GM23338 (cell line): Measurements from ENCODE around the gene TFB1M. TPM values are rescaled to one million over a fixed set of nuclear protein-coding genes. Genes with fewer than 3 reads are reported as not detected.
A peak's percentile ranks its signal among the peaks of the same experiment; 100 is the strongest.

Experiments
- ATAC-seq: fragments of 200-7000 bp; cut with Tn5 transposase; 3 replicates; pipeline ENCODE4 v1.9.1; 2020
- DNase-seq: peaks from one replicate; pipeline ENCODE4 v3.0.0-alpha.2; 2015; ENCODE audit warnings: low spot score
- H2AFZ ChIP-seq: fragments of 200-600 bp; sonication (generic); 2 replicates; pipeline ENCODE4 v1.8.0; 2016; ENCODE audit warnings: antibody characterized with exemption, mild to moderate bottlenecking, moderate library complexity
- H3F3A ChIP-seq: fragments of 200-600 bp; sonication (generic); replicated peaks from 2 replicates; pipeline ENCODE4 v1.8.0; 2017; ENCODE audit warnings: antibody characterized with exemption, mixed run types, low read depth
- H3K27ac ChIP-seq: fragments of 200-600 bp; sonication (generic); 2 replicates; pipeline ENCODE4 v1.6.1; 2016; ENCODE audit warnings: low read depth
- H3K27me3 ChIP-seq: fragments of 200-600 bp; sonication (generic); 2 replicates; pipeline ENCODE4 v1.8.0; 2016; ENCODE audit warnings: mild to moderate bottlenecking, mixed run types, moderate library complexity; ENCODE audit not compliant: insufficient read depth
- H3K36me3 ChIP-seq: fragments of 200-600 bp; sonication (generic); 2 replicates; pipeline ENCODE4 v1.8.0; 2016; ENCODE audit warnings: mild to moderate bottlenecking; ENCODE audit not compliant: insufficient read depth
- H3K4me1 ChIP-seq: fragments of 200-600 bp; sonication (generic); 2 replicates; pipeline ENCODE4 v1.8.0; 2016; ENCODE audit warnings: mild to moderate bottlenecking, moderate library complexity; ENCODE audit not compliant: insufficient read depth
- H3K4me2 ChIP-seq: fragments of 200-600 bp; sonication (generic); 2 replicates; pipeline ENCODE4 v1.7.1; 2017; ENCODE audit warnings: mixed run types
- H3K4me3 ChIP-seq: fragments of 200-600 bp; sonication (generic); 2 replicates; pipeline ENCODE4 v1.6.1; 2016; ENCODE audit warnings: mixed run types
- H3K79me2 ChIP-seq: fragments of 200-600 bp; sonication (generic); replicated peaks from 2 replicates; pipeline ENCODE4 v1.8.0; 2017; ENCODE audit warnings: mild to moderate bottlenecking; ENCODE audit not compliant: insufficient read depth
- H3K9me2 ChIP-seq: fragments of 200-600 bp; sonication (generic); 2 replicates; pipeline ENCODE4 v1.8.0; 2017; ENCODE audit not compliant: insufficient read depth
- H4K20me1 ChIP-seq: fragments of 200-600 bp; sonication (generic); replicated peaks from 2 replicates; pipeline ENCODE4 v1.8.0; 2017; ENCODE audit warnings: mild to moderate bottlenecking; ENCODE audit not compliant: insufficient read depth
- H3K27ac Mint-ChIP-seq: 2 replicates; pipeline ENCODE4 v1.8.0; 2020; ENCODE audit warnings: inconsistent platforms, mild to moderate bottlenecking, moderate library complexity, mixed read lengths
- H3K27me3 Mint-ChIP-seq: 3 replicates; pipeline ENCODE4 v1.8.0; 2022; ENCODE audit warnings: low read depth, mild to moderate bottlenecking, moderate library complexity, mixed read lengths, inconsistent platforms; ENCODE audit not compliant: insufficient read depth, poor library complexity
- H3K36me3 Mint-ChIP-seq: 3 replicates; pipeline ENCODE4 v1.8.0; 2021; ENCODE audit warnings: low read depth, mild to moderate bottlenecking, inconsistent platforms, moderate library complexity, mixed read lengths
- H3K4me1 Mint-ChIP-seq: 3 replicates; pipeline ENCODE4 v1.8.0; 2020; ENCODE audit warnings: mild to moderate bottlenecking, inconsistent platforms, mixed read lengths
- H3K4me3 Mint-ChIP-seq: 3 replicates; pipeline ENCODE4 v1.8.0; 2021; ENCODE audit warnings: moderate library complexity, mild to moderate bottlenecking, inconsistent platforms, mixed read lengths
- H3K9me3 Mint-ChIP-seq: 3 replicates; pipeline ENCODE4 v1.8.0; 2020; ENCODE audit warnings: moderate library complexity, mild to moderate bottlenecking, inconsistent platforms, mixed read lengths
- CREB1 ChIP-seq: fragments of 250-450 bp; sonication (Bioruptor Pico); IDR thresholded peaks from 2 replicates; pipeline ENCODE4 v1.5.0; 2020; ENCODE audit warnings: low read depth, mild to moderate bottlenecking, moderate library complexity
- CTCF ChIP-seq, 2 experiments: fragments of 200-600 bp in 1 of 2; sonication (generic) in 1 of 2; conservative IDR thresholded peaks; 2 replicates each; pipeline versions ENCODE4 v1.5.1 to v1.6.1; 2016 to 2017; ENCODE audit warnings: antibody characterized with exemption in 2 of 2, low read depth in 2 of 2, mild to moderate bottlenecking in 2 of 2, moderate library complexity in 1 of 2
- ETS1 ChIP-seq: IDR thresholded peaks from 2 replicates; pipeline ENCODE4 v1.6.1; 2016; ENCODE audit warnings: antibody characterized with exemption
- EZH2 ChIP-seq: fragments of 200-600 bp; sonication (generic); IDR thresholded peaks from one replicate; pipeline ENCODE4 v1.8.0; 2017; ENCODE audit warnings: antibody characterized with exemption, mild to moderate bottlenecking, low read depth; ENCODE audit not compliant: unreplicated experiment
- EZH2phosphoT487 ChIP-seq: fragments of 200-600 bp; sonication (generic); IDR thresholded peaks from one replicate; pipeline ENCODE4 v1.8.1; 2018; ENCODE audit warnings: antibody characterized with exemption; ENCODE audit not compliant: unreplicated experiment
- JUNB ChIP-seq: IDR thresholded peaks from one replicate; pipeline ENCODE4 v1.6.1; 2016; ENCODE audit warnings: antibody characterized with exemption; ENCODE audit not compliant: unreplicated experiment
- NANOG ChIP-seq: IDR thresholded peaks from 2 replicates; pipeline ENCODE4 v1.6.1; 2016; ENCODE audit warnings: antibody characterized with exemption, borderline replicate concordance
- POLR2AphosphoS5 ChIP-seq: IDR thresholded peaks from 2 replicates; pipeline ENCODE4 v1.6.1; 2016; ENCODE audit warnings: antibody characterized with exemption, low read depth
- STAT1 ChIP-seq: IDR thresholded peaks from one replicate; pipeline ENCODE4 v1.6.1; 2016; ENCODE audit warnings: antibody characterized with exemption; ENCODE audit not compliant: unreplicated experiment
- ZNF114 ChIP-seq: fragments of 250-450 bp; sonication (Bioruptor Pico); IDR thresholded peaks from 2 replicates; pipeline ENCODE4 v1.5.0; 2020; ENCODE audit warnings: mild to moderate bottlenecking, moderate library complexity
- ZNF331 ChIP-seq: fragments of 250-450 bp; sonication (Bioruptor Pico); IDR thresholded peaks from 2 replicates; pipeline ENCODE4 v1.5.0; 2020; ENCODE audit warnings: low read depth, mild to moderate bottlenecking, moderate library complexity
- polyA plus RNA-seq: library from polyadenylated mRNA; unstranded; fragments of >200 nt; fragmentation: Nextera tagmentation; extraction: Ambion mirVana; gene quantifications from 2 replicates; pipeline ENCODE4 v1.2.1, GENCODE V29; 2016
- total RNA-seq: library from RNA; depleted of rRNA; stranded (reverse); fragments of >200 nt; shearing (Covaris generic); gene quantifications from 2 replicates; pipeline ENCODE4 v1.2.3, GENCODE V29; 2014
- TF ChIP-seq, protein P1 (sequence below): IDR thresholded peaks from one replicate; pipeline ENCODE4 v1.6.1; 2018; ENCODE audit warnings: antibody characterized with exemption; ENCODE audit not compliant: unreplicated experiment
- TF ChIP-seq, protein P2 (sequence below): fragments of 250-450 bp; sonication (Bioruptor Pico); IDR thresholded peaks from 2 replicates; pipeline ENCODE4 v1.5.0; 2020; ENCODE audit warnings: mild to moderate bottlenecking, moderate library complexity

Gene TFB1M
- total and polyA plus RNA-seq, 2 experiments from 2014 or later: 51.1 to 66.9 TPM

DNA sequence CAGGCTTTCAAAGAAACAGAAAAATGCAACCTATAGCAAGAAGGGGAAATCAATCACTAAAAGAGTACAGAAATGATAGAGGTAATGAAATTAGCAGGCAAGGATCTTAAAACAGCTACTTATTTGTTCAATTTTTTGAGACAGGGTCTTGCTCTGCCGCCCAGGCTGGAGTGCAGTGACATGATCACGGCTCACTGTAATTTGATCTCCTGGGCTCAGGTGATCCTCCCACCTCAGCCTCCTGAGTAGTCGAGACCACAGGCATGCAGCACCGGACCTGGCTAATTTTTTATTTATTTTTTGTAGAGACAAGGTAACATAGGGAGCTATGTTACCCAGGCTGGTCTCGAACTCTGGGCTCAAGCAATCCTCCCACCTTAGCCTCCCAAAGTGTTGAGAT is 21.6 kb downstream of the TFB1M start:
- H3K9me2 ChIP-seq: no peaks in the 10 kb centered on the region
- H3K4me1 Mint-ChIP-seq: peaks cover 4% of the 10 kb centered on the region; the same call in 1 of the 3 replicates
- H3K27ac ChIP-seq: 0 out of 2 replicates have a peak overlapping the region, but pooled peaks have one; percentile 14
- peaks cover 3% of the 10 kb centered on the region for H4K20me1 ChIP-seq
- H3K4me3 Mint-ChIP-seq: no peak overlapping the region
- no peaks in the 10 kb centered on the region for H3K4me1 ChIP-seq
- no peak overlapping the region for H2AFZ ChIP-seq
- no peak for TF ChIP-seq EZH2
- no peak for TF ChIP-seq ZNF114
- TF ChIP-seq ETS1: no peak
- TF ChIP-seq, protein P1, sequence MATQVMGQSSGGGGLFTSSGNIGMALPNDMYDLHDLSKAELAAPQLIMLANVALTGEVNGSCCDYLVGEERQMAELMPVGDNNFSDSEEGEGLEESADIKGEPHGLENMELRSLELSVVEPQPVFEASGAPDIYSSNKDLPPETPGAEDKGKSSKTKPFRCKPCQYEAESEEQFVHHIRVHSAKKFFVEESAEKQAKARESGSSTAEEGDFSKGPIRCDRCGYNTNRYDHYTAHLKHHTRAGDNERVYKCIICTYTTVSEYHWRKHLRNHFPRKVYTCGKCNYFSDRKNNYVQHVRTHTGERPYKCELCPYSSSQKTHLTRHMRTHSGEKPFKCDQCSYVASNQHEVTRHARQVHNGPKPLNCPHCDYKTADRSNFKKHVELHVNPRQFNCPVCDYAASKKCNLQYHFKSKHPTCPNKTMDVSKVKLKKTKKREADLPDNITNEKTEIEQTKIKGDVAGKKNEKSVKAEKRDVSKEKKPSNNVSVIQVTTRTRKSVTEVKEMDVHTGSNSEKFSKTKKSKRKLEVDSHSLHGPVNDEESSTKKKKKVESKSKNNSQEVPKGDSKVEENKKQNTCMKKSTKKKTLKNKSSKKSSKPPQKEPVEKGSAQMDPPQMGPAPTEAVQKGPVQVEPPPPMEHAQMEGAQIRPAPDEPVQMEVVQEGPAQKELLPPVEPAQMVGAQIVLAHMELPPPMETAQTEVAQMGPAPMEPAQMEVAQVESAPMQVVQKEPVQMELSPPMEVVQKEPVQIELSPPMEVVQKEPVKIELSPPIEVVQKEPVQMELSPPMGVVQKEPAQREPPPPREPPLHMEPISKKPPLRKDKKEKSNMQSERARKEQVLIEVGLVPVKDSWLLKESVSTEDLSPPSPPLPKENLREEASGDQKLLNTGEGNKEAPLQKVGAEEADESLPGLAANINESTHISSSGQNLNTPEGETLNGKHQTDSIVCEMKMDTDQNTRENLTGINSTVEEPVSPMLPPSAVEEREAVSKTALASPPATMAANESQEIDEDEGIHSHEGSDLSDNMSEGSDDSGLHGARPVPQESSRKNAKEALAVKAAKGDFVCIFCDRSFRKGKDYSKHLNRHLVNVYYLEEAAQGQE: no peak
- TF ChIP-seq JUNB: no peak
- TF ChIP-seq POLR2AphosphoS5: no peak
- no peak for TF ChIP-seq NANOG
- TF ChIP-seq, protein P2, sequence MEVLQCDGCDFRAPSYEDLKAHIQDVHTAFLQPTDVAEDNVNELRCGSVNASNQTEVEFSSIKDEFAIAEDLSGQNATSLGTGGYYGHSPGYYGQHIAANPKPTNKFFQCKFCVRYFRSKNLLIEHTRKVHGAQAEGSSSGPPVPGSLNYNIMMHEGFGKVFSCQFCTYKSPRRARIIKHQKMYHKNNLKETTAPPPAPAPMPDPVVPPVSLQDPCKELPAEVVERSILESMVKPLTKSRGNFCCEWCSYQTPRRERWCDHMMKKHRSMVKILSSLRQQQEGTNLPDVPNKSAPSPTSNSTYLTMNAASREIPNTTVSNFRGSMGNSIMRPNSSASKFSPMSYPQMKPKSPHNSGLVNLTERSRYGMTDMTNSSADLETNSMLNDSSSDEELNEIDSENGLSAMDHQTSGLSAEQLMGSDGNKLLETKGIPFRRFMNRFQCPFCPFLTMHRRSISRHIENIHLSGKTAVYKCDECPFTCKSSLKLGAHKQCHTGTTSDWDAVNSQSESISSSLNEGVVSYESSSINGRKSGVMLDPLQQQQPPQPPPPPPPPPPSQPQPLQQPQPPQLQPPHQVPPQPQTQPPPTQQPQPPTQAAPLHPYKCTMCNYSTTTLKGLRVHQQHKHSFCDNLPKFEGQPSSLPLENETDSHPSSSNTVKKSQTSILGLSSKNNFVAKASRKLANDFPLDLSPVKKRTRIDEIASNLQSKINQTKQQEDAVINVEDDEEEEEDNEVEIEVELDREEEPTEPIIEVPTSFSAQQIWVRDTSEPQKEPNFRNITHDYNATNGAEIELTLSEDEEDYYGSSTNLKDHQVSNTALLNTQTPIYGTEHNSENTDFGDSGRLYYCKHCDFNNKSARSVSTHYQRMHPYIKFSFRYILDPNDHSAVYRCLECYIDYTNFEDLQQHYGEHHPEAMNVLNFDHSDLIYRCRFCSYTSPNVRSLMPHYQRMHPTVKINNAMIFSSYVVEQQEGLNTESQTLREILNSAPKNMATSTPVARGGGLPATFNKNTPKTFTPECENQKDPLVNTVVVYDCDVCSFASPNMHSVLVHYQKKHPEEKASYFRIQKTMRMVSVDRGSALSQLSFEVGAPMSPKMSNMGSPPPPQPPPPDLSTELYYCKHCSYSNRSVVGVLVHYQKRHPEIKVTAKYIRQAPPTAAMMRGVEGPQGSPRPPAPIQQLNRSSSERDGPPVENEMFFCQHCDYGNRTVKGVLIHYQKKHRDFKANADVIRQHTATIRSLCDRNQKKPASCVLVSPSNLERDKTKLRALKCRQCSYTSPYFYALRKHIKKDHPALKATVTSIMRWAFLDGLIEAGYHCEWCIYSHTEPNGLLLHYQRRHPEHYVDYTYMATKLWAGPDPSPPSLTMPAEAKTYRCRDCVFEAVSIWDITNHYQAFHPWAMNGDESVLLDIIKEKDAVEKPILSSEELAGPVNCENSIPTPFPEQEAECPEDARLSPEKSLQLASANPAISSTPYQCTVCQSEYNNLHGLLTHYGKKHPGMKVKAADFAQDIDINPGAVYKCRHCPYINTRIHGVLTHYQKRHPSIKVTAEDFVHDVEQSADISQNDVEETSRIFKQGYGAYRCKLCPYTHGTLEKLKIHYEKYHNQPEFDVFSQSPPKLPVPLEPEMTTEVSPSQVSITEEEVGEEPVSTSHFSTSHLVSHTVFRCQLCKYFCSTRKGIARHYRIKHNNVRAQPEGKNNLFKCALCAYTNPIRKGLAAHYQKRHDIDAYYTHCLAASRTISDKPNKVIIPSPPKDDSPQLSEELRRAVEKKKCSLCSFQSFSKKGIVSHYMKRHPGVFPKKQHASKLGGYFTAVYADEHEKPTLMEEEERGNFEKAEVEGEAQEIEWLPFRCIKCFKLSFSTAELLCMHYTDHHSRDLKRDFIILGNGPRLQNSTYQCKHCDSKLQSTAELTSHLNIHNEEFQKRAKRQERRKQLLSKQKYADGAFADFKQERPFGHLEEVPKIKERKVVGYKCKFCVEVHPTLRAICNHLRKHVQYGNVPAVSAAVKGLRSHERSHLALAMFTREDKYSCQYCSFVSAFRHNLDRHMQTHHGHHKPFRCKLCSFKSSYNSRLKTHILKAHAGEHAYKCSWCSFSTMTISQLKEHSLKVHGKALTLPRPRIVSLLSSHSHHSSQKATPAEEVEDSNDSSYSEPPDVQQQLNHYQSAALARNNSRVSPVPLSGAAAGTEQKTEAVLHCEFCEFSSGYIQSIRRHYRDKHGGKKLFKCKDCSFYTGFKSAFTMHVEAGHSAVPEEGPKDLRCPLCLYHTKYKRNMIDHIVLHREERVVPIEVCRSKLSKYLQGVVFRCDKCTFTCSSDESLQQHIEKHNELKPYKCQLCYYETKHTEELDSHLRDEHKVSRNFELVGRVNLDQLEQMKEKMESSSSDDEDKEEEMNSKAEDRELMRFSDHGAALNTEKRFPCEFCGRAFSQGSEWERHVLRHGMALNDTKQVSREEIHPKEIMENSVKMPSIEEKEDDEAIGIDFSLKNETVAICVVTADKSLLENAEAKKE (CRISPR knock-in tag): no peak
- no peak for TF ChIP-seq CTCF (conservative IDR thresholded peaks at IDR 0.05; ENCODE audit: low read depth in 2 of 2)
- no peak for TF ChIP-seq EZH2phosphoT487
- TF ChIP-seq STAT1: no peak
- no peak for TF ChIP-seq ZNF331 (CRISPR knock-in tag)
- TF ChIP-seq CREB1 (CRISPR knock-in tag): no peak
- peaks cover 32% of the 10 kb centered on the region; the same call in 1 of the 2 replicates for H3K36me3 ChIP-seq
- peaks cover 69% of the 10 kb centered on the region for H3K36me3 Mint-ChIP-seq
- no peaks in the 10 kb centered on the region for H3F3A ChIP-seq
- no peak overlapping the region for H3K4me2 ChIP-seq
- peaks cover 3% of the 10 kb centered on the region; the same call in 1 of the 2 replicates for H3K79me2 ChIP-seq
- ATAC-seq: no peak
- H3K4me3 ChIP-seq: no peak overlapping the region
- DNase-seq: no peak
- H3K27ac Mint-ChIP-seq: no peak overlapping the region
- no peaks in the 10 kb centered on the region for H3K9me3 Mint-ChIP-seq
- no peaks in the 10 kb centered on the region for H3K27me3 Mint-ChIP-seq
- no peaks in the 10 kb centered on the region for H3K27me3 ChIP-seq
